ENCODE data around the gene ME3.

The ME3 gene

DNA sequence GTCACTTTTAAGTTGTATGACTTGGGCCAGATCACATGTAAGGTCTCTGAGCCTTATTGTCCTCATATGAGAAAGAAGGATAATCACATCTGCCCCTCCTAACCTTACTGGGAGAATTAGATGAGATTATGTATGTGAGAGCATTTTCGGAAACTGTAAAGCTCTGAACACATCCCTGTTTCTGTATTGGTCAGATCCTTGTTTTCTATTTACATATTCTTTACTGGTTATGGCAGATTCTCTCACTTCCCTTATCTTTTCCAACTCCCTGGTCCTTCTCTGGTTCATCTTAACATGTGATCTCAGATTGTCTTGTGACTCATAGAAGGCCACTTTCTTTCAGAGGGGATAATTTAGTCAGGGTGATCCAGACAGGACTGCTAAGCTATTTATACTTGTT is 255.9 kb downstream of the ME3 start:
- no peak for DNase-seq

- DNase-seq, result no peak
These were observed 257.4 kb downstream of the ME3 start for GRCh38 chr11:86415026-86415425.

GRCh38 chr11:86414032-86414431 is 258.4 kb downstream of the ME3 start:
- DNase-seq, result no peak

DNA sequence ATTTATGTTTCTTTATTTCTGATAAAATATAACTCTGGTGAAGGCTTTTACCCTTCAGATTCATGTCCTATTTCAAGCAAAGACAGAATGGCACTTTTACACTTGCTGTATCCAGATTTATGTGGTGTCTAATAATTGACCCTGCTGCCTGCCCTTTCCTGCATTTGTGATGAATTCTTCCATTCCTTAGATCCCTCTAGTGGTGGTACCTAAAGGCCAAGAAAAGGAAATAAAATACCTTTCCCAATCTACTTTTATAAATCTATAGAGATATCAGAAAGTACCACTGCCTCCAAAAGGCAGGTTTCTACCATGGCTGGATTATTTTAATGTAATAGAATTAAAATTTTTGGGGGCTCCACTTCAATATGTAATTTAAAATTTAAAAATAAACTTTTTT is 263.6 kb downstream of the ME3 start:
- DNase-seq, result no peak

DNA sequence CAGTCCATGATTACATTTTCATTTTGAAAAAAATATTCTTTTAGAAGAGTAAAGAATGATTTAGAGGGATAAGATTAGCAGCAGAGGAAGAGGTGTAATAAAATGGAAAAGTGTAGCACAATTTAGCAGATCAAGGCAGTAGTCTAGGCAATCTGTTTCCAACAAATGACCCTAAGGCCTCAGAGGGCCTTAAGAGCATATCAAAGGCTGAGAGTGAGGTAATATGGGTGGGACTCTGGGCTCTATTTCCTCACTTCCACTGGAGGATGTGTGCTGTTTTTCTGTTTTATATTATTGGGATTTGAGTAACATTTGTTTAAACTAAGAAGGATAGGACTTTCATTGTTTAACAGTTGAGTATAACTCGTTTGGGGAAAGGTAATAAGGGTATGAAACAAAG is 269.0 kb downstream of the ME3 start:
- DNase-seq, result no peak

GRCh38 chr11:86398106-86398505 is 274.3 kb downstream of the ME3 start:
- DNase-seq, result no peak

- no peak for DNase-seq
These were observed 275.1 kb downstream of the ME3 start for GRCh38 chr11:86397351-86397750.

DNA sequence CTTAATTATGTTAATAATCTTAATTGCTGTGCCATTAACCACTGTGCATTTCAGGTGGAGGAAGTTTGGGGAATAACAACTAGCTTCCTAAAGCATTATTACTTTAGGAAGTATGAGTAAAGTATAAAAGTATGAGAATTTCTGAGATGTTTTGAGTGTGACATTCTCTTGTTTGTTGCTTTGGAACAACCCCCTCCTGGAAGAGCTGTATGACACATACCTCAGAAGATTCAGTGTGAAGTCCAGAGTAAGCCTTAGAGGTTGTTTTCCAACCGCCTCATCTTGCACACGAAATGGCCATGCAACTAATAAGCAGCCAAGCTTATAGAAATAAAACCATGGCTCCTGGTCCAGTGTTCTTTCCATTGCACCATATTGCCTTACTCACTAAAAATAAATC is 276.0 kb downstream of the ME3 start:
- DNase-seq, result no peak

GRCh38 chr11:86395061-86395551 is 277.3 kb downstream of the ME3 start:
- DNase-seq, result no peak

All from NCI-H1417 treated with DMSO at 0.1 percent for 48 hours (cell line).